RWPE2 (cell line): ENCODE results near the gene ASB1.

ENCODE experiments used
- ATAC-seq: fragments of 200-7000 bp; cut with Tn5 transposase; 3 replicates; pipeline ENCODE4 v1.9.1; 2021; ENCODE audit warnings: low read depth
- DNase-seq: peaks from one replicate; pipeline ENCODE4 v3.0.0-alpha.2; 2020; ENCODE audit warnings: low spot score
- H3K27ac ChIP-seq: fragments of 450-650 bp; 2 replicates; pipeline ENCODE4 v1.5.1; 2017; ENCODE audit warnings: mild to moderate bottlenecking; ENCODE audit not compliant: poor library complexity, severe bottlenecking
- H3K27me3 ChIP-seq: fragments of 250-450 bp; sonication (Bioruptor Pico); 2 replicates; pipeline ENCODE4 v1.5.1; 2021; ENCODE audit warnings: mild to moderate bottlenecking, moderate library complexity; ENCODE audit not compliant: insufficient read depth, poor library complexity, severe bottlenecking
- H3K36me3 ChIP-seq: fragments of 250-450 bp; sonication (Bioruptor Pico); 2 replicates; pipeline ENCODE4 v1.5.1; 2020; ENCODE audit warnings: low read depth, mild to moderate bottlenecking, moderate library complexity
- H3K4me1 ChIP-seq: fragments of 250-450 bp; sonication (Bioruptor Pico); 2 replicates; pipeline ENCODE4 v1.5.1; 2021; ENCODE audit warnings: mild to moderate bottlenecking, moderate library complexity; ENCODE audit not compliant: insufficient read depth, poor library complexity, severe bottlenecking
- H3K4me3 ChIP-seq: fragments of 250-450 bp; sonication (Bioruptor Pico); 2 replicates; pipeline ENCODE4 v1.5.1; 2021; ENCODE audit warnings: mild to moderate bottlenecking, moderate library complexity; ENCODE audit not compliant: severe bottlenecking
- H3K9me3 ChIP-seq: fragments of 250-450 bp; sonication (Bioruptor Pico); 2 replicates; pipeline ENCODE4 v1.5.1; 2021; ENCODE audit warnings: mild to moderate bottlenecking, moderate library complexity; ENCODE audit not compliant: severe bottlenecking
- CTCF ChIP-seq: fragments of 450-650 bp; IDR thresholded peaks from one replicate; pipeline ENCODE4 v1.5.1; 2017; ENCODE audit warnings: mild to moderate bottlenecking, moderate library complexity; ENCODE audit not compliant: poor library complexity, severe bottlenecking

ASB1 gene

GRCh38 chr2:238489431-238489830 is 62.7 kb downstream of the ASB1 start:
- ATAC-seq (no peak), DNase-seq (no peak)
- no peaks in the 10 kb centered on the region for H3K27me3 ChIP-seq
- H3K36me3 ChIP-seq = no peaks in the 10 kb centered on the region
- no peak for TF ChIP-seq CTCF
- no peak overlapping the region for H3K4me3 ChIP-seq
- H3K4me1 ChIP-seq = no peaks in the 10 kb centered on the region
- H3K27ac ChIP-seq = no peak overlapping the region
- H3K9me3 ChIP-seq = no peaks in the 10 kb centered on the region

GRCh38 chr2:238489896-238490295 is 63.2 kb downstream of the ASB1 start:
- H3K27me3 ChIP-seq = no peaks in the 10 kb centered on the region
- no peaks in the 10 kb centered on the region for H3K9me3 ChIP-seq
- no peak overlapping the region for H3K4me3 ChIP-seq
- no peaks in the 10 kb centered on the region for H3K4me1 ChIP-seq
- H3K27ac ChIP-seq = no peak overlapping the region
- DNase-seq (no peak), ATAC-seq (no peak)
- no peaks in the 10 kb centered on the region for H3K36me3 ChIP-seq
- no peak for TF ChIP-seq CTCF

- DNase-seq (no peak), ATAC-seq (no peak)
- Histone ChIP-seq H3K27me3 (no peaks in the 10 kb centered on the region), H3K36me3 (no peaks in the 10 kb centered on the region), H3K4me1 (no peaks in the 10 kb centered on the region), H3K4me3 (no peak overlapping the region), H3K27ac (no peak overlapping the region), H3K9me3 (no peaks in the 10 kb centered on the region)
- no peak for TF ChIP-seq CTCF
Measured at GRCh38 chr2:238492840-238493239, 66.1 kb downstream of the ASB1 start.

- ATAC-seq = no peak
Measured at GRCh38 chr2:238493411-238493810, 66.7 kb downstream of the ASB1 start.

More at GRCh38 chr2:238493411-238493810, 66.7 kb downstream of the ASB1 start:
- no peak for DNase-seq
- no peak for TF ChIP-seq CTCF
- Histone ChIP-seq H3K9me3 (no peaks in the 10 kb centered on the region), H3K27me3 (no peaks in the 10 kb centered on the region), H3K4me3 (no peak overlapping the region), H3K4me1 (no peaks in the 10 kb centered on the region), H3K36me3 (no peaks in the 10 kb centered on the region), H3K27ac (no peak overlapping the region)
